ENCODE measurements around the gene MLLT3.

The MLLT3 gene

GRCh38 chr9:20593105-20593504 is 29.2 kb downstream of the MLLT3 start:
- no peak overlapping the region for H3K9ac ChIP-seq (ENCODE audit: low read length)
- no peak for DNase-seq
- no peak overlapping the region for H4K8ac ChIP-seq (ENCODE audit: low read depth, low read length)
- H3K27ac ChIP-seq (ENCODE audit: low read depth, low read length), result no peak overlapping the region
- H3K4me1 ChIP-seq (ENCODE audit: control insufficient read depth in 1 of 2, insufficient read depth in 2 of 2, low read length in 2 of 2), result no peaks in the 10 kb centered on the region
- H4K12ac ChIP-seq (ENCODE audit: low read depth, low read length), result no peak overlapping the region
- WGBS (ENCODE audit: extremely low coverage, insufficient coverage, insufficient read length), result no CpG with 5 or more reads among the region's 5 CpGs
- H3K14ac ChIP-seq (ENCODE audit: low read length), result no peak overlapping the region
- no peak overlapping the region for H3K23ac ChIP-seq (ENCODE audit: low read length)
- no peaks in the 10 kb centered on the region for H3K9me3 ChIP-seq (ENCODE audit: insufficient read depth, low read depth, low read length)
- H3K79me2 ChIP-seq (ENCODE audit: control insufficient read depth, insufficient read depth, low read length, poor library complexity), result no peaks in the 10 kb centered on the region
- no peak overlapping the region for H3K4me3 ChIP-seq (ENCODE audit: low read depth, low read length)
- H3K79me1 ChIP-seq (ENCODE audit: low read length), result no peaks in the 10 kb centered on the region
- no peak overlapping the region for H2BK5ac ChIP-seq (ENCODE audit: low read depth, low read length, poor library complexity)
- H2BK12ac ChIP-seq (ENCODE audit: low read length), result no peak overlapping the region
- no peak overlapping the region for H3K4ac ChIP-seq (ENCODE audit: low read depth, low read length)
- no peaks in the 10 kb centered on the region for H3K27me3 ChIP-seq (ENCODE audit: insufficient read depth, low read length)
- H2BK120ac ChIP-seq (ENCODE audit: insufficient read depth, low read length, poor library complexity), result no peak overlapping the region
- H4K91ac ChIP-seq (ENCODE audit: low read depth, low read length), result no peak overlapping the region
- H3K36me3 ChIP-seq (ENCODE audit: control insufficient read depth in 1 of 2, insufficient read depth in 2 of 2, low read length in 2 of 2), result no peaks in the 10 kb centered on the region
- no peak overlapping the region for H3K4me2 ChIP-seq (ENCODE audit: low read length)
- H3K18ac ChIP-seq (ENCODE audit: low read length), result no peak overlapping the region
- no peak overlapping the region for H2AFZ ChIP-seq (ENCODE audit: insufficient read depth, low read length, poor library complexity)
- H2AK5ac ChIP-seq (ENCODE audit: low read length), result no peak overlapping the region

DNA sequence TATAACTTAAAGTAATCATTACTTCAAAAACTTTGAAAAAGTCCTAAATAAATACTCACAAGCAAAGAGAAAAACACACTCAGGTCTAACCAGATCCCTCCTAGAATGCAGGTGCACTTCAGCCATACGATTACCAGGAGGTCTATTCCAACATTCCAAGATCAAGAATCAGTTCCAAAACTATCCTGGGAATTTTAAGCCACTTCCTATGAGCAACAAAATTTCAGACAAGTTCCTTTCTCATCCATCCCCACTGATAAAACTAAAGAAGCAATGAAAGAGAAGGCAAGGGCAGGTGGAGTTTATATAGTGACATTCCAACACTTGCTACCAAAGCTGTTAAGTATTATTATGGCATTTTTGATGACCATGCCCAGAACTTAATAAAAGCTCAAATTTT is 29.6 kb downstream of the MLLT3 start:
- Histone ChIP-seq H2BK120ac (ENCODE audit: insufficient read depth, low read length, poor library complexity) (no peak overlapping the region), H3K9ac (ENCODE audit: low read length) (no peak overlapping the region), H3K4ac (ENCODE audit: low read depth, low read length) (no peak overlapping the region), H3K79me1 (ENCODE audit: low read length) (no peaks in the 10 kb centered on the region), H3K4me2 (ENCODE audit: low read length) (no peak overlapping the region), H3K27me3 (ENCODE audit: insufficient read depth, low read length) (no peaks in the 10 kb centered on the region), H3K79me2 (ENCODE audit: control insufficient read depth, insufficient read depth, low read length, poor library complexity) (no peaks in the 10 kb centered on the region), H2BK12ac (ENCODE audit: low read length) (no peak overlapping the region), H3K23ac (ENCODE audit: low read length) (no peak overlapping the region), H4K91ac (ENCODE audit: low read depth, low read length) (no peak overlapping the region), H3K14ac (ENCODE audit: low read length) (no peak overlapping the region), H4K12ac (ENCODE audit: low read depth, low read length) (no peak overlapping the region), H2BK5ac (ENCODE audit: low read depth, low read length, poor library complexity) (no peak overlapping the region), H3K18ac (ENCODE audit: low read length) (no peak overlapping the region), H4K8ac (ENCODE audit: low read depth, low read length) (no peak overlapping the region), H2AK5ac (ENCODE audit: low read length) (no peak overlapping the region), H2AFZ (ENCODE audit: insufficient read depth, low read length, poor library complexity) (no peak overlapping the region), H3K4me3 (ENCODE audit: low read depth, low read length) (no peak overlapping the region), H3K27ac (ENCODE audit: low read depth, low read length) (no peak overlapping the region), H3K4me1 (ENCODE audit: control insufficient read depth in 1 of 2, insufficient read depth in 2 of 2, low read length in 2 of 2) (no peaks in the 10 kb centered on the region), H3K9me3 (ENCODE audit: insufficient read depth, low read depth, low read length) (no peaks in the 10 kb centered on the region), H3K36me3 (ENCODE audit: control insufficient read depth in 1 of 2, insufficient read depth in 2 of 2, low read length in 2 of 2) (no peaks in the 10 kb centered on the region)
- no CpG with 5 or more reads among the region's 1 CpG for WGBS (ENCODE audit: extremely low coverage, insufficient coverage, insufficient read length)
- DNase-seq, result peak; percentile 14 to 63

DNA sequence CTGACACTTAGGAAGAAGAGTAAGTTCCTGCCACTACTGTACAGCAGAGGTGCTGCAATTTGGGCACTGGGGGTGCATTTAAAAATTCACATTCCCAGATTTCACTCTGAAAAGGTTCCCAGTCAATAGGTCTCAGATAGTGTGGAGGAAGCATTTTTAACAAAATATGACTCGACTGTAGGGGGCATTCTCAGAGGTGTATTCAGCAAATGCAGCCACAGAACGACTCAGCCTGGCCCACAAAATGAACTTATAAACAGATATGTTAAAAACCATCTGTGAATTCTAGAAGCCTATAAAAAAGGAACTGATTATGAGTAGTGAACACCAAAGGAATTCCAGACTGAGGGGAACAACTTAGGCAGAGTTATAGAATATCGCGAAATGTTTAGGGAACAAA is 31.1 kb downstream of the MLLT3 start:
- H3K4me1 ChIP-seq (ENCODE audit: control insufficient read depth in 1 of 2, insufficient read depth in 2 of 2, low read length in 2 of 2), result no peaks in the 10 kb centered on the region
- no peak overlapping the region for H2BK120ac ChIP-seq (ENCODE audit: insufficient read depth, low read length, poor library complexity)
- no peak overlapping the region for H2BK5ac ChIP-seq (ENCODE audit: low read depth, low read length, poor library complexity)
- no peaks in the 10 kb centered on the region for H3K79me1 ChIP-seq (ENCODE audit: low read length)
- H3K4me2 ChIP-seq (ENCODE audit: low read length), result no peak overlapping the region
- H3K23ac ChIP-seq (ENCODE audit: low read length), result no peak overlapping the region
- H4K12ac ChIP-seq (ENCODE audit: low read depth, low read length), result no peak overlapping the region
- no peak overlapping the region for H2AK5ac ChIP-seq (ENCODE audit: low read length)
- no peak overlapping the region for H3K27ac ChIP-seq (ENCODE audit: low read depth, low read length)
- H3K27me3 ChIP-seq (ENCODE audit: insufficient read depth, low read length), result no peaks in the 10 kb centered on the region
- H3K18ac ChIP-seq (ENCODE audit: low read length), result no peak overlapping the region
- no peak for DNase-seq
- WGBS (ENCODE audit: extremely low coverage, insufficient coverage, insufficient read length), result no CpG with 5 or more reads among the region's 4 CpGs
- H2BK12ac ChIP-seq (ENCODE audit: low read length), result no peak overlapping the region
- H3K4me3 ChIP-seq (ENCODE audit: low read depth, low read length), result no peak overlapping the region
- no peak overlapping the region for H3K9ac ChIP-seq (ENCODE audit: low read length)
- H2AFZ ChIP-seq (ENCODE audit: insufficient read depth, low read length, poor library complexity), result no peak overlapping the region
- H3K79me2 ChIP-seq (ENCODE audit: control insufficient read depth, insufficient read depth, low read length, poor library complexity), result no peaks in the 10 kb centered on the region
- no peak overlapping the region for H3K4ac ChIP-seq (ENCODE audit: low read depth, low read length)
- H4K8ac ChIP-seq (ENCODE audit: low read depth, low read length), result no peak overlapping the region
- H3K36me3 ChIP-seq (ENCODE audit: control insufficient read depth in 1 of 2, insufficient read depth in 2 of 2, low read length in 2 of 2), result no peaks in the 10 kb centered on the region
- no peak overlapping the region for H4K91ac ChIP-seq (ENCODE audit: low read depth, low read length)
- no peaks in the 10 kb centered on the region for H3K9me3 ChIP-seq (ENCODE audit: insufficient read depth, low read depth, low read length)
- no peak overlapping the region for H3K14ac ChIP-seq (ENCODE audit: low read length)

GRCh38 chr9:20584968-20585643 is 37.2 kb downstream of the MLLT3 start:
- H3K79me1 ChIP-seq (ENCODE audit: low read length), result no peaks in the 10 kb centered on the region
- H2AK5ac ChIP-seq (ENCODE audit: low read length), result no peak overlapping the region
- H2BK12ac ChIP-seq (ENCODE audit: low read length), result no peak overlapping the region
- H3K9me3 ChIP-seq (ENCODE audit: insufficient read depth, low read depth, low read length), result no peaks in the 10 kb centered on the region
- no peak overlapping the region for H4K91ac ChIP-seq (ENCODE audit: low read depth, low read length)
- H3K23ac ChIP-seq (ENCODE audit: low read length), result no peak overlapping the region
- DNase-seq, result no peak
- no peak overlapping the region for H3K4me2 ChIP-seq (ENCODE audit: low read length)
- no peak overlapping the region for H3K4me3 ChIP-seq (ENCODE audit: low read depth, low read length)
- H2BK5ac ChIP-seq (ENCODE audit: low read depth, low read length, poor library complexity), result no peak overlapping the region
- no peak overlapping the region for H4K8ac ChIP-seq (ENCODE audit: low read depth, low read length)
- no peak overlapping the region for H4K12ac ChIP-seq (ENCODE audit: low read depth, low read length)
- no peak overlapping the region for H3K27ac ChIP-seq (ENCODE audit: low read depth, low read length)
- H3K36me3 ChIP-seq (ENCODE audit: control insufficient read depth in 1 of 2, insufficient read depth in 2 of 2, low read length in 2 of 2), result no peaks in the 10 kb centered on the region
- no peak overlapping the region for H3K18ac ChIP-seq (ENCODE audit: low read length)
- H3K9ac ChIP-seq (ENCODE audit: low read length), result no peak overlapping the region
- WGBS (ENCODE audit: extremely low coverage, insufficient coverage, insufficient read length), result no CpG with 5 or more reads among the region's 7 CpGs
- H2AFZ ChIP-seq (ENCODE audit: insufficient read depth, low read length, poor library complexity), result no peak overlapping the region
- no peak overlapping the region for H3K14ac ChIP-seq (ENCODE audit: low read length)
- no peaks in the 10 kb centered on the region for H3K4me1 ChIP-seq (ENCODE audit: control insufficient read depth in 1 of 2, insufficient read depth in 2 of 2, low read length in 2 of 2)
- H2BK120ac ChIP-seq (ENCODE audit: insufficient read depth, low read length, poor library complexity), result no peak overlapping the region
- H3K79me2 ChIP-seq (ENCODE audit: control insufficient read depth, insufficient read depth, low read length, poor library complexity), result no peaks in the 10 kb centered on the region
- no peaks in the 10 kb centered on the region for H3K27me3 ChIP-seq (ENCODE audit: insufficient read depth, low read length)
- no peak overlapping the region for H3K4ac ChIP-seq (ENCODE audit: low read depth, low read length)

Data from trophoblast cell (in vitro differentiated cells and primary cell).